ENCODE results near the gene ALAS1.

- TF ChIP-seq CTCF (optimal IDR thresholded peaks at IDR 0.05 in 1 of 3, IDR thresholded peaks at IDR 0.05 in 1 of 3, conservative IDR thresholded peaks at IDR 0.05 in 1 of 3; ENCODE audit: extremely low read depth in 1 of 3, insufficient read depth in 2 of 3, low read length in 3 of 3) (no peak), EZH2 (IDR thresholded peaks at IDR 0.05; ENCODE audit: low read length) (no peak)
Measured at GRCh38 chr3:52200981-52201679, 3.2 kb downstream of the ALAS1 start.
